Vagina (tissue), 2 donors: ENCODE results near the gene INAFM2. TPM values are rescaled to one million over a fixed set of nuclear protein-coding genes. Genes with fewer than 3 reads are reported as not detected.

ENCODE experiments used
- DNase-seq, 2 donors: peaks; one replicate each; pipeline ENCODE4 v3.0.0-alpha.2; 2017; ENCODE audit errors: extremely low spot score in 2 of 2
- H3K27ac ChIP-seq: fragments of 200-600 bp; sonication (generic); one replicate; pipeline ENCODE4 v1.5.1; 2019
- H3K27me3 ChIP-seq: fragments of 200-600 bp; sonication (generic); one replicate; pipeline ENCODE4 v1.5.1; 2019
- H3K36me3 ChIP-seq, 2 donors: fragments of 200-600 bp; sonication (generic); one replicate each; pipeline ENCODE4 v1.5.1; 2017 to 2019
- H3K4me1 ChIP-seq: fragments of 200-600 bp; sonication (generic); one replicate; pipeline ENCODE4 v1.5.1; 2019
- H3K4me3 ChIP-seq, 2 donors: fragments of 200-600 bp; sonication (generic); 1 replicate in 1 of 2; 2 replicates in 1 of 2; pipeline ENCODE4 v1.5.1; 2016 to 2019
- H3K9me3 ChIP-seq: fragments of 200-600 bp; sonication (generic); one replicate; pipeline ENCODE4 v1.5.1; 2019
- CTCF ChIP-seq, 3 experiments: fragments of 450-650 bp in 2 of 3; fragments of 200-600 bp in 1 of 3; sonication (generic) in 1 of 3; IDR thresholded peaks; one replicate each; pipeline ENCODE4 v1.5.1; 2017 to 2019; ENCODE audit warnings: antibody characterized with exemption in 3 of 3, mild to moderate bottlenecking in 2 of 3, moderate library complexity in 2 of 3
- POLR2A ChIP-seq, 2 donors: fragments of 450-650 bp; IDR thresholded peaks; one replicate each; pipeline ENCODE4 v1.6.1; 2017; ENCODE audit warnings: antibody characterized with exemption in 2 of 2, mild to moderate bottlenecking in 2 of 2, moderate library complexity in 2 of 2
- POLR2AphosphoS5 ChIP-seq, 2 donors: sonication (generic); formaldehyde crosslinking; IDR thresholded peaks; one replicate each; pipeline ENCODE4 v1.9.0; 2017; ENCODE audit warnings: antibody characterized with exemption in 2 of 2, mild to moderate bottlenecking in 2 of 2, low read depth in 1 of 2; ENCODE audit not compliant: insufficient read depth in 1 of 2
- intact Hi-C: fragments of 100-400 bp; cut with DNase I; formaldehyde crosslinking; loops from one replicate; pipeline ENCODE4 v1.15.1; 2023
- total RNA-seq: library from RNA; depleted of rRNA; stranded (reverse); fragments of >200 nt; gene quantifications from one replicate; pipeline ENCODE4 v1.2.3, GENCODE V29; 2016

Gene INAFM2
- total RNA-seq, 1 donor from 2014 or later: 5.2 TPM

GRCh38 chr15:40348474-40348870 lies 25.0 kb downstream of the INAFM2 start:
- intact Hi-C loops: loop anchor here (10.0 kb wide), 1 partner anchor 76 kb away; no protein-coding TSS in a partner anchor
- peaks cover 19% of the 10 kb centered on the region for H3K4me1 ChIP-seq

GRCh38 chr15:40349163-40349562 lies 25.7 kb downstream of the INAFM2 start:
- Histone ChIP-seq H3K9me3 (no peaks in the 10 kb centered on the region), H3K4me3 (no peak overlapping the region), H3K36me3 (no peaks in the 10 kb centered on the region), H3K27ac (no peak overlapping the region), H3K27me3 (no peaks in the 10 kb centered on the region), H3K4me1 (peaks cover 12% of the 10 kb centered on the region)
- no peak for DNase-seq
- intact Hi-C loops: loop anchor here (10.0 kb wide), 1 partner anchor 76 kb away; no protein-coding TSS in a partner anchor
- no peak for TF ChIP-seq POLR2AphosphoS5 (IDR thresholded peaks at IDR 0.05; ENCODE audit: insufficient read depth in 1 of 2, low read depth in 1 of 2)
- TF ChIP-seq POLR2A (IDR thresholded peaks at IDR 0.05): no peak
- no peak for TF ChIP-seq CTCF (IDR thresholded peaks at IDR 0.05)

More at GRCh38 chr15:40348474-40348870, 25.0 kb downstream of the INAFM2 start:
- Histone ChIP-seq H3K27me3 (no peaks in the 10 kb centered on the region), H3K36me3 (no peaks in the 10 kb centered on the region), H3K27ac (peak overlapping the region; percentile 53), H3K4me3 (no peak overlapping the region), H3K9me3 (no peaks in the 10 kb centered on the region)
- TF ChIP-seq POLR2AphosphoS5 (IDR thresholded peaks at IDR 0.05; ENCODE audit: insufficient read depth in 1 of 2, low read depth in 1 of 2) (no peak), CTCF (IDR thresholded peaks at IDR 0.05) (no peak), POLR2A (IDR thresholded peaks at IDR 0.05) (no peak)
- DNase-seq: no peak

GRCh38 chr15:40352281-40352901 lies 28.9 kb downstream of the INAFM2 start:
- Histone ChIP-seq H3K9me3 (no peaks in the 10 kb centered on the region), H3K4me3 (no peak overlapping the region), H3K4me1 (peaks cover 1% of the 10 kb centered on the region), H3K27ac (no peak overlapping the region), H3K36me3 (no peaks in the 10 kb centered on the region), H3K27me3 (no peaks in the 10 kb centered on the region)
- DNase-seq: no peak
- TF ChIP-seq CTCF (IDR thresholded peaks at IDR 0.05): no peak
- TF ChIP-seq POLR2A (IDR thresholded peaks at IDR 0.05): no peak
- no peak for TF ChIP-seq POLR2AphosphoS5 (IDR thresholded peaks at IDR 0.05; ENCODE audit: insufficient read depth in 1 of 2, low read depth in 1 of 2)
- intact Hi-C loops: no loop called here

GRCh38 chr15:40353697-40354096 lies 30.2 kb downstream of the INAFM2 start:
- intact Hi-C loops: no loop called here
- no peaks in the 10 kb centered on the region for H3K9me3 ChIP-seq
- H3K27ac ChIP-seq: no peak overlapping the region
- H3K36me3 ChIP-seq: no peaks in the 10 kb centered on the region
- no peaks in the 10 kb centered on the region for H3K27me3 ChIP-seq
- H3K4me1 ChIP-seq: peaks cover 12% of the 10 kb centered on the region
- no peak overlapping the region for H3K4me3 ChIP-seq
- DNase-seq: no peak
- TF ChIP-seq POLR2AphosphoS5 (IDR thresholded peaks at IDR 0.05; ENCODE audit: insufficient read depth in 1 of 2, low read depth in 1 of 2) (no peak), CTCF (IDR thresholded peaks at IDR 0.05) (no peak), POLR2A (IDR thresholded peaks at IDR 0.05) (no peak)

GRCh38 chr15:40354408-40355171 lies 31.1 kb downstream of the INAFM2 start:
- H3K27ac ChIP-seq: no peak overlapping the region
- TF ChIP-seq CTCF (IDR thresholded peaks at IDR 0.05): no peak
- no peak for TF ChIP-seq POLR2AphosphoS5 (IDR thresholded peaks at IDR 0.05; ENCODE audit: insufficient read depth in 1 of 2, low read depth in 1 of 2)
- no peak for TF ChIP-seq POLR2A (IDR thresholded peaks at IDR 0.05)
- H3K27me3 ChIP-seq: no peaks in the 10 kb centered on the region
- no peaks in the 10 kb centered on the region for H3K9me3 ChIP-seq
- H3K4me3 ChIP-seq: no peak overlapping the region
- no peaks in the 10 kb centered on the region for H3K36me3 ChIP-seq
- H3K4me1 ChIP-seq: peaks cover 14% of the 10 kb centered on the region
- DNase-seq: no peak
- intact Hi-C loops: no loop called here
